ENCODE results near the gene KLF4.

KLF4 gene

DNA sequence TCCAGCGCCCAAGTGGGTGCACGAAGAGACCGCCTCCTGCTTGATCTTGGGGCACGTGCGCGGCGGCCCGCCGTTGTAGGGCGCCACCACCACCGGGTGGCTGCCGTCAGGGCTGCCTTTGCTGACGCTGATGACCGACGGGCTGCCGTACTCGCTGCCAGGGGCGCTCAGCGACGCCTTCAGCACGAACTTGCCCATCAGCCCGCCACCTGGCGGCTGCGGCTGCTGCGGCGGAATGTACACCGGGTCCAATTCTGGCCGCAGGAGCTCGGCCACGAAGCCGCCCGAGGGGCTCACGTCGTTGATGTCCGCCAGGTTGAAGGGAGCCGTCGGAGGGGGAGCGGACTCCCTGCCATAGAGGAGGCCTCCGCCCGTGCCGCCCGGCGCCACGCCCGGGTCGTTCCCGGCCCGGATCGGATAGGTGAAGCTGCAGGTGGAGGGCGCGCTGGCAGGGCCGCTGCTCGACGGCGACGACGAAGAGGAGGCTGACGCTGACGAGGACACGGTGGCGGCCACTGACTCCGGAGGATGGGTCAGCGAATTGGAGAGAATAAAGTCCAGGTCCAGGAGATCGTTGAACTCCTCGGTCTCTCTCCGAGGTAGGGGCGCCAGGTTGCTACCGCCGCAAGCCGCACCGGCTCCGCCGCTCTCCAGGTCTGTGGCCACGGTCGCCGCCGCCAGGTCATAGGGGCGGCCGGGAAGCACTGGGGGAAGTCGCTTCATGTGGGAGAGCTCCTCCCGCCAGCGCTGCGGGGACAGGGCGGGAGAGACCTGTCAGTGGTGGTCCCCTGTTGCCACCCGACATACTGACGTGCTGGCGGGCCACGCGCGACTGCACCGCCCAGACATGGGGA lies 1.8 kb downstream of the KLF4 start:
- no peak for DNase-seq

DNA sequence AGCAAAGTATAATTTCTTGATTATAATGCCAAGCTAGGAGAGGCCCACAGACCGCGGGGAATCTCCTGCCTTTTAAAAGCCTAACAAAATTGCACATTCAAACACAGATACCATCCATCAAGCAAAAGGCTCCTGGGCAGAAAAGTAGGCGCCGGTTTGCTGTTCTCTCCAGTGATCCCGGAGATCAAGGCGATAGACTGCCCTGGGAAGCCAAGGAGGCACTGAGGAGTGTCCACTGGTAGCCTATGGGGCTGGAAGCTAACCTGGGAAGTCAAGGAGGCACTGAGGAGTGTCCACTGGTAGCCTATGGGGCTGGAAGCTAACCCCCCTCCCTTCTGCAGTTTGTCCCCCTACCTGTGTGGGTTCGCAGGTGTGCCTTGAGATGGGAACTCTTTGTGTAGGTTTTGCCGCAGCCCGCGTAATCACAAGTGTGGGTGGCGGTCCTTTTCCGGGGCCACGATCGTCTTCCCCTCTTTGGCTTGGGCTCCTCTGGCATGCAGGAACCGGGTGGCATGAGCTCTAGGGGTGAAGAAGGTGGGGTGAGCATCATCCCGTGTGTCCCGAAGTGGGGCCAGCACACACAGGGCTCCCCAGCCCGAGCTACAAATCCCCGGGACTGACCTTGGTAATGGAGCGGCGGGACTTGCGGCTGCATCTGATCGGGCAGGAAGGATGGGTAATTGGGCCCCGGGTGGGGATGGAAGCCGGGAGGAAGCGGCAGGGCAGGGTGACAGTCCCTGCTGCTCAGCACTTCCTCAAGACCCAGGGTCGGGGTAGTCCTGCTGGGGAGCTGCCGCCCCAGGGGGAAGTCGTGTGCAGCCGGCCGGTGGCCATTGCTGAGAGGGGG lies 2.7 kb downstream of the KLF4 start:
- DNase-seq: no peak

DNA sequence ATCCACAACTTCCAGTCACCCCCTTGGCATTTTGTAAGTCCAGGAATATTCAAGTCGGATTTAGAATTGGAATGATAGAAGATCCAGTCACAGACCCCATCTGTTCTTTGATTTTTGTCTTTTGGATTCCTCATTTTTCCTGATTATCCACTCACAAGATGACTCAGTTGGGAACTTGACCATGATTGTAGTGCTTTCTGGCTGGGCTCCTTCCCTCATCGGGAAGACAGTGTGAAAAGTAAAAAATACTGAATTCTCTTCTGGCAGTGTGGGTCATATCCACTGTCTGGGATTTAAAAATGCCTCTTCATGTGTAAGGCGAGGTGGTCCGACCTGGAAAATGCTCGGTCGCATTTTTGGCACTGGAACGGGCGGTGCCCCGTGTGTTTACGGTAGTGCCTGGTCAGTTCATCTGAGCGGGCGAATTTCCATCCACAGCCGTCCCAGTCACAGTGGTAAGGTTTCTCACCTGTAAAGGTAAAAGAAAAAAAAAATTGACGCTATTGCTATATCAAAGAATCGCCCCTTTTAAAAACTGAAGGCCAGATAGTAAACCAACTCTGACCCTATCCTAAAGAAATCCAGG lies 4.0 kb downstream of the KLF4 start:
- DNase-seq: no peak

DNA sequence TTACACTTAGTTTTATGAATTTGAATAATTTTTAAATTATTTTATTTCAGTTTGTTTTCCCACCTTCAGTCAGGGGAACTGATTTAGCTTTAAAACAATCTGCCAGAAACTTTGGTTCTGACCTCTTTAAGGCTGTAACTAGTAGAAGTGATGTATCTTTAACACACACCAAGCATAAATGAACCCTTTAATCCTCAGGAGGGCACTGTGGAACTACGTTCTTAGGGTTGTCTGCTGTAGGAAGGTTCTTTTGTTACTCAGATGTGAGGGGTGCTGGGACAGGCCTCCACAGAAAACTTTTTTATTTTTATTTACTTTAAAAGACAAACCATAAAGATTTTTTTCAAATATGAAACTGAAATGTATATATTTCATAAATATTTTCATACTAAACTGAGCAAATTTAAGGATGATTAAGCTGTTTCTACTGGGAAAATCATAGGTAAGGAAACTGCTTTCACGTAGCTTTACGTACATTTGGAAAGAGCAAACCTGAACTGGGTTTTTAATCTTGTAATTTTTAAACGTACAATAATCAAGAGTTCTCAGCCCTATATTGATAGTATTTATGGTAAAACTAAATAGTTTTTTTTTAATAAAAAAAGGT lies 5.3 kb downstream of the KLF4 start:
- no peak for DNase-seq

DNA sequence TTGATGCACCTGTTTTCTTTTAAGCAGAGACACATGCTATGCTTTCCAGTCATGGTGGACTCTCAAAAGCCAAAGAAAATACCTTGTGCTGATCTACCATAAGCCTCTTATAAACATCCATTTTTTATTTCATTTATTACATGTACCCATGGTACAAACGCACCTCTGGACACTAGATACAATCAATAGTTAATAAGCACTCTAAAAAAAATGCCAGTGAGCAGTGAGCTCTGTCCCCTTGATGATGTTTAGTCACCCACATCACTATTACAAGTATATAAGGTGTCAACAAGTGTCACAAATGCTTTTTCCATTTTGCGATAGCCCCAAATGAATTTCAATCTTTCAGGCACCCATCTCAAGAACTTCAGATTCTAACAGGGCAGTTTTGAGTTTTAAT lies 5.9 kb downstream of the KLF4 start:
- no peak for DNase-seq

DNA sequence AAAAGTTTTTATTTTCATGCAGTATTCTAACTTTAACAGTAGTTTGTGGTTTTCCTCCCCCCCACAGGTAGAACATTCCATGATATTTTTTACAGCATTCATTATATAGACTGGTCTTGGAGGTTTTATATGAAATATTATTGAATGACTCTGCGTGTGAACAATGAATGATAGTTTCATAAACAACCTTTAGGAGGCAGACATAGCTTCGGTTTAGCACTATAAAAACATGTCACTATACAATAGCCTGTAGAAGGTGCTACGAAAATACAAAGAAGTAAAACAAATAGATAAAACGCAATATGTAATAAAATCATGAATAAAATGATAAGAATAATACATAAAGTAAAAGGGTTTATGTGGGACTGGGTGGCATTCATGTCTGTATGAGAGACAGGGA lies 8.5 kb downstream of the KLF4 start:
- no peak for DNase-seq

DNA sequence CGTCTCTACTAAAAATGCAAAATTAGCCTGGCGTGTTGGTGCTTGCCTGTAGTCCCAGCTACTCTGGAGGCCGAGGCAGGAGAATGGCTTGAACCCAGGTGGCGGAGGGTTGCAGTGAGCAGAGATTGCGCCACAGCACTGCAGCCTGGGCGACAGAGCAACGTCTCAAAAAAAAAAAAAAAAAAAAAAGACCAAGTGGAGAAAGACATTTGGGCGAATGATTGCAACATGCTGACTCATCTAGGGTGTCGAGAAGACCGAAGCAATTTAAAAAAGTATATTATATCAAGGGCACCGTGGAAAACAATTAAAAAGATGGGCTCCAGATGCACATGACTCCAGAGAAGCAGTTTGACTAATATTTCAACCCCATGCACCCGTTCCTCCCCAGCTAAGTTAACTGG lies 9.2 kb downstream of the KLF4 start:
- no peak for DNase-seq

DNA sequence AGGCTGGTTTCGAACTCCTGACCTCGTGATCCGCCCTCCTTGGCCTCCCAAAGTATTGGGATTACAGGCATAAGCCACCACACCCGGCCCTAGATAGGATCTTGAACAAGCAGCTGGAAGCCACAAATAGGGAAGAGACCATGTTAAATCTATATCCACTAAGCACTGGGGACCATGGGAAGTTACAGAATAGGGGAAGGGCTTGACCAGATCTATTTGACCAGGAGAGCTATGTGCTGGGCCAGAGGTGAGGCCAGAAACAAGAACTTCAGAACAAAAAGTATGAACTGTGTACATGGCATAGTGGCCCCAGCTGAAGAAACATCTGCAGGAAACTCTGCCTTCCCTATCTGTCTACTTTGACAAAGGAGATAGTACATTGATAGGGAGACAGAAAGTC lies 10.8 kb downstream of the KLF4 start:
- DNase-seq: no peak

DNA sequence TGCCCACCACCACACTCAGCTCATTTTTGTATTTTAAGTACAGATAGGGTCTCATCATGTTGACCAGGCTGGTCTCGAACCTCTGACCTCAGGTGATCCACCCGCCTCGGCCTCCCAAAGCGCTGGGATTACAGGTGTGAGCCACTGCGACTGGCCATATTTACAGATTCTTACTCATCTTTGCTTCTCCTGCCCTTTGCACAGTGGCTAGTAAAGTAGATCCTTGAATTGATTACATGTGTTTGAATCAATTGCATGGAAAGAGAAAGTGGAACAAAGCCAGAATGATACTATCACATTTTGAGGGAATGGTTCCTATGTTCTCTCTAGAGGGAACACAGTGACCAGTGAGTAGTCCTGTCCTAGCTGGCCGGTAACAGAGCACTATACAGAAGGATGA lies 15.4 kb downstream of the KLF4 start:
- no peak for DNase-seq

DNA sequence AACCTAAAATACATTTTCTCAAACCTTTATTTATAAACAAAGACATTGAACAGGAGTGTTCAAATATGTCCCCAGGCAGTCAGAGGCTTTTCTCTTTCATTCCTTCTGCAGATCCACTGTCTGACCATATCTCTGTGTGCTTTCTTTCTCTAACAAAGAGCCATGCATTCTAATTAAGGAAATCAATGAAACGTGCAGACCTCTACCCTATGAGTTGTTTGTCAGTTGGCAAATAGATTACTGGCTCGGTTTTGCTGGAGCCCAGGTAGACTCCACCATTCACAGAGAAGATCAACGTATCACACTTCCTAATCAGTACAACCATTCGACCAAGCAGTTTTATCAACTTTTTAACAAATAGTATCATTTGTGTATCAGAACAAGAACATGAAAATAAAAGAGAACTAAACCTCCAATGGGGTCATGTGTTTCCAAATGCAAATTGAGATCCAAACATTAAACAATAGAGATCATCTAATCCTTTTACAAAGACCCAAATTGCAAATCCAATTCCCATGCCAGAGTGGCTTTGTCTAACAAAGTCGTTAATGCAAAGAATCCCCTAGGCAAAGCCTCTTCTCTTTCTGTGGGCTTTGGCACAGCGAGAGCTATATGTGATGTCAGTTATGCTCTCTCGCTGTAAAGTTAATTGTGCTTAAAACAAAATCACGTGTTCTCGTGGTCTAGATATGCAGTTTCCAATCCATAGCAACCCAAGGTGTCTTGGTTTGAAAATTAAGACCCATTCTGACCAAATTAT lies 16.8 kb downstream of the KLF4 start:
- DNase-seq: no peak

DNA sequence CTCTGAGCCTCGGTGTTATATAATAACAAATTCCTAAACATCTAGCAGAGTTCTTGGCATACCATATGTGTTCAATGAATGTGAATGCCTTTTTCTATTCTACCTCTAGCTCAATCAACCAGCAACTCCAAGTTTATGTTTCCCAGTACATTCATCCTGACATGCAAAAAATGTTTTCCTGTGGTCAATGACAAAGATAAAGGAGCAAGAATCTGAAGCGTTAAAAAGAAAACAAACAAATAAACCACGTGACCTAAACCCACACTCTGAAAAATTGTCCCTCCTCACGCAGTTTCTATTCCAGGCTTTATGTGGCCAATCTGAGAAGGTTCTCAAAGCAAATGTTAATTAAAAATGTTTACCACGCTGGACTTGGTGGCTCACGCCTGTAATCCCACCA lies 18.0 kb downstream of the KLF4 start:
- no peak for DNase-seq

DNA sequence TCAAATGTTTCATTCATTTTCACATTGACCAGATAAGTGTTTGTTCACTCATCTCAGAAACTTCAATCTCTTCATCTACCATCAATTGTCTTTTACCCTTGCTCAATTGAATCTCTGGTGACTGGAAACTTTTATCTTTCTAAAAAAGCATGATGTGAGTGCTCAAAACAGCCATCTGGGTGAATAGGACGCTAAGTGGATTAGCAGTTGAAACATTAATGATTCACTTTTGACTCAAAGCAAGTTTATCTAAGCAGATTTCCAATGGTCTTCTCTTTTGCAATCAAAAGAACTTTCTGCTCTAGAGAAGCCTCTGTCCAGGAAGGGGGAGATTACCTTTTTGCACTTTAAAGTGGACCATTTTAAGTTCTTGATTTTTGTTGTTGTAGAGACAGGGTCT lies 22.2 kb downstream of the KLF4 start:
- no peak for DNase-seq

DNA sequence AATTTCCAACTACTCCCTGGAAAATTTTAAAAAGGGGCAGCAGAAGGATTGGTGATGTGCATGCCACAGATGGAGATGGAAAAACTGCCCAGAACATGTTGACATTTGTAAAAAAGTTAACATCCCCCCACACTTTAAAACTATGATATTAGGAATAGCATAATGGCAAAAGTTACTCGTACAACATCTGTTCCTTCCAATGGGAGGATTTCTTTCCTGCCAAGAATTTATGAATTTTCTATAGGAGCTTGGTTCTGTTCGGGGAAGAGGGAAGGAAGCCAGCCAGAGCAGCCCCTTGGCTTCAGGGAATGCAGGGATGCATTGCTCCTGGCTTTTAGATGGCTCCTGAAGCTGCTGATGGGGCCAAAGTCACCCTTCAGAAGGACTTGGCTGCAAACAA lies 22.7 kb downstream of the KLF4 start:
- no peak for DNase-seq

DNA sequence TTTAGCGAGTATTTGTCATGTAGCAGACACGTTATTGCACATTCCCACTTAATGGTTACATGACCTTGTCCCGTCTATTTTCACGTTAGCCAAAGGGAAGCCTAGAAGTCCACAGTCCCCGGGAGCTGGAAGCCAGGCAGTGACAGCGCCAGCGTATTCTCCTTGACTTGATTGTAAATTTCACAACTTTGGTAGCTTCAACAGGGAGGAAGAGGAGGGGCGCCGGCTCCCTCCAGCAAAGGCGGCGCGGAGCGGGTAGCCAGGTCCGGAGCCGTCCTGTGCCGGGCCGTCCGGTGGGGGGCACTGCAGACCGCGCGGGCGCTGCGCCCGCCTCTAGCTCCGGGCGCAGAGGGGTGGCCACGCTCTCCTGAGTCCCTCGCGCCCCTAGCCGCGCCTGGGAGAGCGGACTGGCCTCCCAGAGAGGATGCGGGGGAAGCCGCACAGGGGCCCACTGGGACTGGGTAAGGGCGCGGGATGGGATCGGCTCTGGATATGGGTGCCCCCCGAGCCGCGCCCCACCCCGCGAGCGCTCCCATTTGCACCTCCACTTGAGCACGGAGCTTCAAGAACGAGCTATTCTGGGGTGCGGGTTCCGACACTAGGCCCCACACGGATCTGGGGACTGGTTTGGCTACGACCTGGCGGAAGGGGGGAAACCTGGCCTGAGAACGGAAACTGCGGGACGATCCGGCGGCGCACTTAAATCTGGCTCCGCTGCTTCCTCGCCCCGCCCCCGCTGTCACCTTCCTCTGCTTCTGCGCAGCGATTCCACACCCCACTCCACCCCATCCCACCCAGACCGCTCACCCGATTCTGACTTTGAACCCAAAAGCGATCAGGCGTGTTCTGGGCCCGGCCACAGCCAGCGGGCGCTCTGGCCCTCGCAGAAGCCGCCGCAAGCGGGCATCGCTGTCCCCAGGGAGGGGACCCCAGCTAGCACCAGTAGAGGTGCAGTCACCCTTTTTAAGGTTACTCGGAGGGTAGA lies 23.8 kb downstream of the KLF4 start:
- DNase-seq: peak; percentile 59

DNA sequence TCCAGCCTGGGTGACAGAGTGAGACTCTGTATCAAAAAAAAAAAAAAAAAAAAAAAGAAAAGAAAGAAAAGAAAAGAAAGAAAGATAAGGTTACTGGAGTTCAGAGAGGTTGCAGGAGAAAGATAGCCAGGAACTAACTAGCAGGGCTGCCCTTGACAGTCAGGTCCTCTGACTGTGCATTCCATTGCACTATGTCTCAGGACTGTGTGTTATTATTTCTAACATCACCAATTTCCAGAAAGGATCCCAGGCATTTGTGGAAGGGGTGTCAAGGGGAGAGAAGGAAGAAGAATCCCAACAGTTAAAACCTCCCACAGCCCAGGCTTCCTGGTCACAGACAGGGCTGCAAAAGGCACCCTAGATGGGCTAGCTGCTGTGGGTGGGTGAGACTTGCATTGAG lies 25.1 kb downstream of the KLF4 start:
- no peak for DNase-seq

DNA sequence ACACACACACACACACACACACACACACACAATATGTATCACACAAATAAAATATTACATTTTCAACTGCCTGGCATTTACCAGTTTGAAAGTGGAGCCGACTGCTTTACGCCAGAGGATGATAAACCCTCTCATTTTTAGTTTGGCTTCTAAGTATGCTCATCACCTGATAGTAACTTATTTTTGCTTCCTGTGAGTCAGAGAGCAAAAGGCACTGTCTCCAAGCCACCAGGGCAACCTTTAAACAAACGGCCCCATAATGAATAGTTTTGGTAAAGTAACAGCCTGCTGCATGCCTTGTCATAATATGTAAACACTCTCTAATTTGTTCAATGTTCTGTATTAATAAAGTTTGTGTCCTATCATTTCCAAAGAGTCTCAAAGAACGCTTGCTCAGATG lies 26.9 kb downstream of the KLF4 start:
- no peak for DNase-seq

DNA sequence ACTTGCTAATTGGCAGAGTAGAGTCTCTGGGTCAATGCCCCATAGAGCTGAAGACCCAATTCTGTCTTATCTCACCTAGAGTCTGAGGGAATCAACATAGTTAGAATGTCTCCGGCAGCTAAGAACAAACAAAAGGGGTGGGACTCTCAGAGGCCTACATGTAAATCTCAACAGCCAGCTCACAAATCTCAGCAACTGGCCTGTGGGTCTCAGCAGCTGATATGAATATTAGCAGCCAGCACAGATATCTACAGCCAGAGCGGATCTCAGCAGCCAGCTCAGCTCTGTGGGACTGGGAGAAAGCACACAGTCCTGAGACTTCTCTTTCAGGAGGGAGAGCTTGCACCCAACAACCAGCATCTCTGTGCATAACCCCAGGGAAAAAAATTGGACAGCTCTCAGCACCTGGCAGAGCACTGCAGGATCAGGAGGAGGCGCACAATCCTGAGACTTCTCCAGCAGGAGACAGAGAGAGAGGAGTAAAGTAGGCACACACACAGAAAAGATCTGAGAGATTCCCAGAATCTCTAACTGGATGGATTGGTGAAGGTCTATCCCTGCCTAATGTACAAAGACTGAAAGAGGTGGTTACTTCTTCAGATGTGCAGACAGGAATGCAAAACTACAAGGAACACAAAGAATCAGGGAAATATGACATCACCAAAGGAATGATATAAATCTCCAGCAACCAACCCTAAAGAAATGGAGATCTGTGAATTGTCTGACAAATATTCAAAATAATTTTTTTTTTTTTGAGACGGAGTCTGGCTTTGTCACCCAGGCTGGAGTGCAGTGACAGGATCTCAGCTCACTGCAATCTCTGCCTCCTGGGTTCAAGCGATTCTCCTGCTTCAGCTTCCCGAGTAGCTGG lies 29.2 kb downstream of the KLF4 start:
- DNase-seq: no peak

DNA sequence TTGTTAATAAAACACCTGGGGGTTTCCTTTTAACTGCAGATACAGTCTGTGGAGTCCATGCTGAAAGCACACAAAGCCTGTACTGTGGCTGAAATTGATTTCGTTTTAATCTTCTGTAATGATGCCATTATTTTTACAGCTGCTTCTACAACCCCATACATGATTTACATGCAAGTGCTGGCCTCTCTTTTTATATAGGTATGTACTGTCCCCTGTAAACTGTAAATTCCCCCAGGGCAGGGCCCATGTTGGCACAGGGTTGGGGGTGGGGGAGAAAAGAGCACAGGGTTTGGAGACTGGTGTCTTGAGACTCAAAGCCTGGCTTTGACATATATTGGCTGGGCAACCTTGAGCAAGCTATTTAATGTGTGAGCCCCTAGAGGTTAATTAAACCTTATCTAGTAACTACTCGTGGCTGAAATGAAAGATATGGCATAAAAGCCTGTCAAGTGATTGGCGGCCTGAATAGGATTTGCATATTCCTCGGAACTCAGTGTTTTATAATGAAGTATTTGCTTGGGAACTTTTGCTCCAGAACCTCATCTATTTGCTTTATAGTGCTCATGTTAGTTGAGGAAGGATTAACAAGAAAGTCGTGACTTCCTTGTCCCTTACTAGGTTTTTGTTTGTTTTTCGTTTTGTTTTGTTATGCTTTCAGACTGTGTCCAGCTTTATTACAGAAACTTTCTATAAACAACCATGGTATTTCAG lies 34.0 kb downstream of the KLF4 start:
- DNase-seq: no peak

DNA sequence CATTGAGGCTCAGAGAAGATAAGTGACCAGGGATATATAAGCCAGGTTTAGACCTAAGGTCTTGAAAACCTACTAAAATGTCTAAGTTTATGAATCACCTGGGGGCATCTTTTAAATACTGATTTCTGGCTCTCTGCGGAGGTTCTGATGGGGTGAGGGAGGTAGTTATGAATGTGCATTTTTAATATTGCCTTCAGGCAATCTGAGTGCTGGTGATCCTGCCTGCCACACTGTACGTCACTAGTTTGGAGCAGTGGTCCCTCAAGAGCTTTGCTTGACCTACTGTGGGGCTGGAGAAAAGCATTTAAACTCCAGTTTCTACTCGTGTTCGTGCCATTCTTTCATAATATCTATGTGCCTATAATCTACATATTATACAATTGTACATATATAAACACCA lies 36.1 kb downstream of the KLF4 start:
- DNase-seq: no peak

DNA sequence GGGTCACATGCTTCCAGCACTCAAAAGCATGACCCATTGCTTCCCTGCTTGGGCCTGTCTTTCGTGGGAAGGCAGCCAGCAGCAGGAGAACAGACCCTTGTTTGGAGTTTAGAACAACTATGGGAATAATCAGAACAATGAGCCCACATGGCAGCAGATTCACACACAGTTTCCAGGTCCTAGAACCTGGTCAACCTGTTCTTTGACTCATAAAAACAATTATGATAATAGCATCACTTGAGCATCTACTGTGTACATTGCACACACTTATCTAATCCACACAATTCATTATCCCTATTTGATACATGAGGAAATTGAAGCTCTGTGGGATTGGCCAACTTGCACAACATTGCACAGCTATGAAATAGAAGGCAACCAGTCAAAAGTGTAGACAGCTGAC lies 41.7 kb downstream of the KLF4 start:
- no peak for DNase-seq

All from activated CD8-positive, alpha-beta memory T cell treated with anti-CD3 and anti-CD28 coated beads for 24 hours (primary cell).